Cardiac fibroblast (primary cell): ENCODE data around the gene PCGF6.

Experiments
- DNase-seq, 2 donors: peaks; one replicate each; pipeline versions ENCODE4 v3.0.0 to v3.0.0-alpha.2; 2010; ENCODE audit warnings: low read depth in 2 of 2
- H3K4me3 ChIP-seq, 2 donors: replicated peaks in 1 of 2; 1 replicate in 1 of 2; 2 replicates in 1 of 2; pipeline ENCODE4 v1.5.1; 2011; ENCODE audit warnings: low read depth in 2 of 2, low read length in 2 of 2, mild to moderate bottlenecking in 2 of 2, moderate library complexity in 1 of 2
- CTCF ChIP-seq: IDR thresholded peaks from one replicate; pipeline ENCODE4 v1.5.1; 2011; ENCODE audit warnings: low read depth, mild to moderate bottlenecking, low read length, inconsistent platforms

PCGF6 gene

GRCh38 chr10:103350517-103351260 is at the start of gene PCGF6:
TSS of gene PCGF6 (minus strand) at chr10:103351140. CDS start at chr10:103351066, 74 bp downstream.
- TF ChIP-seq CTCF: no peak
- DNase-seq: peak; percentile 77 to 85
- peak within 1 kb of the TSS; percentile 71 for H3K4me3 ChIP-seq

- no peak for TF ChIP-seq CTCF
- peak in 1 of 2 donors; percentile 8 for DNase-seq
- peak overlapping the region; percentile 90 to 97 for H3K4me3 ChIP-seq
Observed at GRCh38 chr10:103397191-103397825, 46.4 kb upstream of the PCGF6 start.

GRCh38 chr10:103396789-103397087 is 45.8 kb upstream of the PCGF6 start:
- peak overlapping the region; percentile 90 to 97 for H3K4me3 ChIP-seq
- TF ChIP-seq CTCF: no peak
- peak in 1 of 2 donors; percentile 2 for DNase-seq

GRCh38 chr10:103396067-103396788 is 45.3 kb upstream of the PCGF6 start, which contains the start of the genes ATP5MK and PDCD11:
TSS of gene ATP5MK (minus strand) at chr10:103396475. CDS start at chr10:103392457, 4,018 bp downstream.
TSS of gene PDCD11 (plus strand) at chr10:103396626. CDS start at chr10:103398427, 1,801 bp downstream.
- peak within 1 kb of the TSS; percentile 90 to 97 for H3K4me3 ChIP-seq
- peak; percentile 98 for DNase-seq
- peak; percentile 31 for TF ChIP-seq CTCF

- TF ChIP-seq CTCF: no peak
- peak overlapping the region; percentile 90 to 97 for H3K4me3 ChIP-seq
- DNase-seq: peak; percentile 27 to 33
Observed at GRCh38 chr10:103395754-103396066, 44.8 kb upstream of the PCGF6 start.

GRCh38 chr10:103394180-103394579 is 43.2 kb upstream of the PCGF6 start:
- no peak for TF ChIP-seq CTCF
- no peak overlapping the region for H3K4me3 ChIP-seq
- peak in 1 of 2 donors; percentile 18 for DNase-seq
